K562 (cell line): ENCODE measurements around the gene SEPTIN12. TPM values are rescaled to one million over a fixed set of nuclear protein-coding genes. Genes with fewer than 3 reads are reported as not detected.

Source experiments
- ASH1L ChIP-seq: fragments of 450-650 bp; IDR thresholded peaks from 2 replicates; pipeline ENCODE4 v1.6.1; 2018; ENCODE audit warnings: borderline replicate concordance, mild to moderate bottlenecking, low read depth; ENCODE audit not compliant: partially characterized antibody
- ATF4 ChIP-seq: fragments of 450-650 bp; formaldehyde crosslinking; IDR thresholded peaks from 2 replicates; pipeline ENCODE4 v1.4.0; 2022; ENCODE audit warnings: mild to moderate bottlenecking, moderate library complexity
- CBFB ChIP-seq: sonication (generic); formaldehyde crosslinking; IDR thresholded peaks from 2 replicates; pipeline ENCODE4 v1.4.0; 2020; ENCODE audit warnings: mild to moderate bottlenecking, missing genetic modification reagents
- CEBPG ChIP-seq, 3 experiments: fragments of 200-800 bp in 1 of 3; sonication (Bioruptor generic) in 1 of 3; sonication (generic) in 1 of 3; formaldehyde crosslinking in 1 of 3; IDR thresholded peaks in 2 of 3; conservative IDR thresholded peaks in 1 of 3; 2 replicates each; pipeline versions ENCODE4 v1.6.1 to v1.8.0; 2016 to 2022; ENCODE audit warnings: missing compliant biosample characterization in 2 of 3, missing genetic modification characterization in 2 of 3, mild to moderate bottlenecking in 1 of 3, missing genetic modification reagents in 1 of 3
- CHD1 ChIP-seq: fragments of 200-600 bp; sonication (generic); IDR thresholded peaks from one replicate; pipeline ENCODE4 v1.6.1; 2012; ENCODE audit warnings: mild to moderate bottlenecking, moderate library complexity, low read length, inconsistent platforms
- ERF ChIP-seq: fragments of 450-650 bp; formaldehyde crosslinking; IDR thresholded peaks from 2 replicates; pipeline ENCODE4 v1.4.0; 2020; ENCODE audit warnings: mild to moderate bottlenecking, mixed read lengths
- KAT7 ChIP-seq: sonication (generic); formaldehyde crosslinking; IDR thresholded peaks from 2 replicates; pipeline ENCODE4 v1.8.0; 2022; ENCODE audit warnings: missing genetic modification reagents, mild to moderate bottlenecking, borderline replicate concordance
- MYNN ChIP-seq, 2 experiments: sonication (generic); formaldehyde crosslinking in 1 of 2; IDR thresholded peaks; 2 replicates each; pipeline versions ENCODE4 v1.5.0 to v1.6.1; 2016 to 2020; ENCODE audit warnings: antibody characterized with exemption in 1 of 2, missing genetic modification reagents in 1 of 2
- SMC3 ChIP-seq: conservative IDR thresholded peaks from 2 replicates; pipeline ENCODE4 v1.6.1; 2011; ENCODE audit warnings: low read depth, low read length, improper control_type of control experiment; ENCODE audit not compliant: insufficient read depth
- SRSF7 ChIP-seq: fragments of 200-400 bp; formaldehyde crosslinking; optimal IDR thresholded peaks from 2 replicates; pipeline ENCODE3; 2017; ENCODE audit warnings: mild to moderate bottlenecking, low read depth, low read length
- THAP12 ChIP-seq: fragments of 250-450 bp; sonication (Bioruptor Pico); IDR thresholded peaks from 2 replicates; pipeline ENCODE4 v1.9.0; 2021; ENCODE audit warnings: mild to moderate bottlenecking, inconsistent platforms
- ZBTB12 ChIP-seq: fragments of 250-450 bp; sonication (Bioruptor Pico); IDR thresholded peaks from 2 replicates; pipeline ENCODE4 v1.4.0; 2020
- ZBTB2 ChIP-seq: fragments of 450-650 bp; IDR thresholded peaks from 2 replicates; pipeline ENCODE4 v1.6.1; 2016; ENCODE audit warnings: antibody characterized with exemption
- ZBTB5 ChIP-seq: fragments of 450-650 bp; IDR thresholded peaks from 2 replicates; pipeline ENCODE4 v1.6.1; 2017; ENCODE audit warnings: antibody characterized with exemption
- ZHX1 ChIP-seq: fragments of 150-350 bp; conservative IDR thresholded peaks from 2 replicates; pipeline ENCODE4 v1.6.1; 2014; ENCODE audit warnings: low read length
- polyA plus RNA-seq, 8 experiments: library from polyadenylated mRNA; depleted of rRNA in 4 of 8; stranded (reverse) in 5 of 8; unstranded in 3 of 8; fragments of >200 nt; fragmentation: Nextera tagmentation in 2 of 8; fragmentation: Illumina TruSeq in 1 of 8; extraction: Ambion mirVana in 2 of 8; extraction: Trizol in 1 of 8; gene quantifications; 2 replicates each; pipeline versions ENCODE4 v1.2.1 to v1.2.3, GENCODE V29; 2011 to 2014; ENCODE audit warnings: inconsistent platforms in 1 of 8, missing spikeins in 1 of 8
- total RNA-seq, 7 experiments: library from RNA; depleted of rRNA in 6 of 7; stranded (reverse); fragments of >200 nt in 6 of 7; fragmentation: Illumina TruSeq in 2 of 7; extraction: Trizol in 2 of 7; gene quantifications; 2 replicates each; pipeline versions ENCODE4 v1.2.1 to v1.2.3, GENCODE V29; 2011 to 2021; ENCODE audit warnings: low replicate concordance in 1 of 7

SEPTIN12 gene
- total and polyA plus RNA-seq, 9 of the 15 experiments (the other 6 are each of a cell fraction or from before 2014, with no cell fraction given), result not detected

- TF ChIP-seq ZBTB2, result no peak
- TF ChIP-seq ERF (CRISPR knock-in tag), result no peak
- no peak for TF ChIP-seq ZBTB12
- no peak for TF ChIP-seq MYNN (IDR thresholded peaks at IDR 0.05)
- no peak for TF ChIP-seq MYNN (CRISPR knock-in tag; IDR thresholded peaks at IDR 0.05)
- no peak for TF ChIP-seq CBFB
- peak; percentile 15; the same call in 1 of the 2 replicates for TF ChIP-seq KAT7
- TF ChIP-seq ATF4 (CRISPR knock-in tag), result no peak
- peak; percentile 94 for TF ChIP-seq ASH1L
- TF ChIP-seq SRSF7, result no peak
- 0 out of 2 replicates have a peak, but pooled peaks have one; percentile 39 for TF ChIP-seq THAP12
- no peak for TF ChIP-seq CEBPG (CRISPR knock-in tag; IDR thresholded peaks at IDR 0.05)
- no peak for TF ChIP-seq CEBPG (tag; conservative IDR thresholded peaks at IDR 0.05 in 1 of 2, IDR thresholded peaks at IDR 0.05 in 1 of 2)
- TF ChIP-seq SMC3, result no peak
- no peak for TF ChIP-seq ZBTB5
- no peak for TF ChIP-seq ZHX1
- TF ChIP-seq CHD1, result no peak
Observed at GRCh38 chr16:4802659-4803287, 14.6 kb upstream of the SEPTIN12 start (continued).
